GM18498 (cell line): ENCODE results near the gene ARID5B.

Experiments used
- ATAC-seq: cut with Tn5 transposase; IDR thresholded peaks from one replicate; pipeline ENCODE4 v1.9.1; 2021; ENCODE audit warnings: mild to moderate bottlenecking, moderate library complexity; ENCODE audit not compliant: unreplicated experiment

ARID5B gene

GRCh38 chr10:62007145-62007544 is 105.6 kb downstream of the ARID5B start:
- no peak for ATAC-seq

GRCh38 chr10:62008196-62008595 is 106.7 kb downstream of the ARID5B start:
- no peak for ATAC-seq

GRCh38 chr10:62008946-62009345 is 107.4 kb downstream of the ARID5B start:
- ATAC-seq = no peak

- no peak for ATAC-seq
Measured at GRCh38 chr10:62010366-62010765, 108.9 kb downstream of the ARID5B start.

DNA sequence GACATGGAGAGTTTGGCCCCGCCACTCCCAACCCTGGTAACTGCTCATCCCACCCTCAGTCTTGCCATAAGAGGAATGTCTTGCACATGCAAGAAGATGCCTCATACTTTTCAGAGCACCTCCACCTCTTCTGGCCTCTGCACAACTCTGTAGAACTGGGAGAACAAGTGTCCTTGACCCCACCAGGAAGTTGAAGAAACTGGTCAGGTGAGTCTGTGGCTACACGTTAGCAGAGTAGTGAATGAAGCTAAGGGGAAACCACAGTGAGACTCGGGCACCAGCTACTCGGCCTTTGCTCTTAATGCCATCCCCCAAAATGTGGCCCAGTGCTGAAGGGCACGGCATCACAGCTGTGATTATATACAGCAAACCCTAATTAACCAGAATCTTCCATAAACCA is 110.1 kb downstream of the ARID5B start:
- ATAC-seq = no peak

DNA sequence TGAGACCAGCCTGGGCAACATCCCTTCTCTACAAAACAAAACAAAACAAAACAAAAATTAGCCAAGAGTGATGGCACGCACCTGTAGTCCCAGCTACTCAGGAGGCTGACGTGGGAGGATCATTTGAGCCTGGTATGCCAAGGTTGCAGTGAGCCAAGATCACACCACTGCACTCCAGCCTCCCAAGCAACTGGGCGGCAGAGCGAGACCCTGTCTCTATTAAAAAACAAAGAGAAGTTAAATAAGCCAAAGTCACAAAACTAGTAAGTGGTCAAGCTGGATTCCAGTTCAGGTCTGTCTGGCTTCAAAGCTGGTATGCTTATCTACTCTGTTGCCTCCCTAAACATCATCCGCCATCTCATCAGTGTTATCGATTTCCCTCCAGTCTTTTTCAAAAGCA is 110.8 kb downstream of the ARID5B start:
- ATAC-seq = no peak

DNA sequence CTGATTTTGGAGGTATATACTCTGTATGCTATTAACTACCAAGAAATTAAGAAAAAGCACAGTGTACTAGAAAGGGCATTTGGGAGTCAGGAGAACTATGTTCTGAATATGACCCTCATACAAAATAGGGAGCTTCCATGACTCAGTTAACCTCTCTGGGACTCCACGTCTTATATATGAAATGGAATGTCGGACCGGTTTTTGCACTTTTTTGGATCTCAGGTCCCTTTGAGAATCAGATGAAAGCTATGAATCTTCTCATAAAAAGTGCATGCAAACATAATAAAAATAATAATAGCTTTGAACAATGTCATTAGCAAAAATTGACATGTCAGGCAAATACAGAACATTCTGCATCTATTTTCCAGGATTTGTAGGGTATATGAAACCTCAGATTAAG is 113.0 kb downstream of the ARID5B start:
- no peak for ATAC-seq

- ATAC-seq = no peak
Measured at GRCh38 chr10:62015994-62016393, 114.5 kb downstream of the ARID5B start.

DNA sequence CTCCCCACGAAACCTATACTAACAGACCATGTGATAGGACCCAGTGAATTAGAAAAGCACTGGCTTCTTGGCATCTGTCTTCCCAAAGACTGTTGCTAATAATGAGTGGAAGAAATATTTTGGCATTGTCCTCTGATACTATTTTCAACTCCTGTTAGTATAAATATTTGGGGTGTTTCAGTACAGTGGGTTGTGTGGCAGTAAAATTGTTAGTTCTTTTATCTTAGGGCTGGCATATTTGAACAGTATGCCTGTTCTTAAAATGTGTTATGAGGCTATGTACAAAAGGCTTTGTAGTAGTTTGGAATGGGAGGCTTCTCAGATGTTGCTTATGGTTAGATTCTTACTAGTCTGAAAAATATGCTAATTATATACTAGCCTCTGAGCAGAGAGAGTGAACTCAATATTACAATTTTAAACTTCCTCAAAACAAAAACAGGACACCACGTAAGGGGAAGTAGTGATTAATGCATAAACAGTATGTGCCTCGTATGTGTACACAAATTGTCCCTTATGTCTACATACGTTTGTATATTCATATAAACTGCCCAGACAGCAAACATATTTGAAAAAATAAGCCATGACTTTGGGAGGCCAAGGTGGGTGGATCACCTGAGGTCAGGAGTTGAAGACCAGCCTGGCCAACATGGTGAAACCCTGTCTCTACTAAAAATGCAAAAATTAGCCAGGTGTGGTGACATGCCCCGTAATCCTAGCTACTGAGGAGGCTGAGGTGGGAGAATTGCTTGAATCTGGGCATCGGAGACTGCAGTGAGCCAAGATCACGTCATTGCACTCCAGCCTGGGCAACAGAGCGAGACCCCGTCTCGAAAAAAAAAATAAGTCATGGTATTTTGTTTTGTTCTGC is 115.4 kb downstream of the ARID5B start:
- peak; percentile 68 for ATAC-seq

DNA sequence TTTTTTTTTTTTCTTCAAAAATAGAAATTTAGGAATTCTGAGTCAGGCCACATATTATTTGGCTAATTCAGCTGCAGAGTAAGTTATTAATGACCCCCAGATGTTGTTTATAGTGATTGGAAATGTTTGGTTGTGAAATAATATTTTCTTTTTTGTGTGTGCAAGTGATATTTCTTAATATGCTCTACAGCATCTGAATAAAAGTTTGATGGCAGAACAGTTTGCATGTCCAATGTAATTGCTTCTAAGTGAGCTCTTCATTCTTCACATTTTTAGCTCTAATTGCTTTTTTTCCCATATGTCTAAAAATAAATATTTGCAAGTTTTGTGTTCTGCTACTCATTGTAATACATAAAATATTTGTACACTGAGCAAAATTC is 116.0 kb downstream of the ARID5B start:
- ATAC-seq = no peak

DNA sequence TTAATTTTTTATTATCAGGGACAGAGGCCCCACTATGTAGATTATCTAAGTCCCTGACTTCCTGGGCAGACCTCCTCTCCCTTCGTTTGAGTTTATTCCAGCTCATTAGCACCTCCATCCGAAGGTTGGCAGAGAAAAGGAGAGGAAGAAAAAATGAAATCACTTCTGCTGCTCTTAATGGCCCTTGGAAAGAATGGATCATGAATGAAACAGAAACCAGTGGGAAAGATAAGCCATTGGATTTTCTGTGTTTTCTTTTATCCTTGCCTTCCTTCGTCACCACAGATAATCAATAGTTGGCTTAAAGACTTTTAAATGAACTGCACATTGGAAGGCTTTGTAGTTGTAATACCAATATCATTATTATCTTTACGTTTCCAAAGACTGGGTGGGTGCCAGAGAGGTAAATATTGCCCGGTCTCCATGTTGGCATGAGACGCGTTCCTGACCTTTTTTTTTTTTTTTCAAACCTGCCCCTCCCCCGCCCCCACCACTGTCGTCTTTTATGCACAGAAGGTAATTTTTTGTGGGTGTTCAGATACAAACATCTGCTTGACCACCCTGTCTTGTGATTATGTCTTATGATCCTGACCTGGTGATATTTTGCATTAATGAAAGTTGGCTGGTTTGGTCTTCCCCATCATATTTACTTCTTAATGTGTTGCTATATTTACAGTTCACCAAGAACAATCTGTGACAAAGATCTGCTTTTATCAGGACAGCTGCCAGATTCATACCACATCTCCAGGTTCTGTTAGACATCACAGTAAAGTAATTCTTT is 116.8 kb downstream of the ARID5B start:
- no peak for ATAC-seq

DNA sequence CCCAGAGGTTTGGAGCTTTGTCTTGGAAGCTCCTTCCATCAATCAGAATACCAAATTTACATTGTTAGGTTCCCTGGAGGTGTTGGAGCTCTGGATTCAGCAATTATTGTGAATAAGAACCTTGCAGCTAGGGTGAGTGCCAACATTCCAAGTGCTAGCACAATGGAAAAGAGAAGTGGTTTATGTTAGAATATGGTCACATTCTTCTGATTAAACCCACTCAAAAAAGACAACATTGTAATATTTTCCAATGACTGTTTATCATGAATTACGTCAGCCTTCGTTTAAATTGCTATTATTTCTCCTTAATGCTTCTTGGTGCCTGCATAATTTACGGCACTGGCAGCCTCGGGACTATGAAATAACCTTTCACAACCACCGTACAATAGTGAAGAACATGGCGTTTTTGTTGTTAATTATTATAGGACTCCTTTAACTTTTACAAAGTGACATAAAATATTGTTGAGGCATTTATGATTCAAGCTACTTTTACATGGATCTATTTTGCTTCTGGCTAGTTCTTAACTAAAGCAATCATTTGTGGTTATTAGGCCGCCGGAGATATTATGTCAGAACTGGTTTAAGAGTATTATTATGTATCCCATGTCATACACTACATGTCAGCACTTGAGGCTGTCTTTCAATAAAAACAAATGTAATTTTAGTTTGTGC is 117.7 kb downstream of the ARID5B start:
- ATAC-seq = no peak

GRCh38 chr10:62019685-62020359 is 118.3 kb downstream of the ARID5B start:
- no peak for ATAC-seq

- no peak for ATAC-seq
Measured at GRCh38 chr10:62021128-62021665, 119.7 kb downstream of the ARID5B start.

DNA sequence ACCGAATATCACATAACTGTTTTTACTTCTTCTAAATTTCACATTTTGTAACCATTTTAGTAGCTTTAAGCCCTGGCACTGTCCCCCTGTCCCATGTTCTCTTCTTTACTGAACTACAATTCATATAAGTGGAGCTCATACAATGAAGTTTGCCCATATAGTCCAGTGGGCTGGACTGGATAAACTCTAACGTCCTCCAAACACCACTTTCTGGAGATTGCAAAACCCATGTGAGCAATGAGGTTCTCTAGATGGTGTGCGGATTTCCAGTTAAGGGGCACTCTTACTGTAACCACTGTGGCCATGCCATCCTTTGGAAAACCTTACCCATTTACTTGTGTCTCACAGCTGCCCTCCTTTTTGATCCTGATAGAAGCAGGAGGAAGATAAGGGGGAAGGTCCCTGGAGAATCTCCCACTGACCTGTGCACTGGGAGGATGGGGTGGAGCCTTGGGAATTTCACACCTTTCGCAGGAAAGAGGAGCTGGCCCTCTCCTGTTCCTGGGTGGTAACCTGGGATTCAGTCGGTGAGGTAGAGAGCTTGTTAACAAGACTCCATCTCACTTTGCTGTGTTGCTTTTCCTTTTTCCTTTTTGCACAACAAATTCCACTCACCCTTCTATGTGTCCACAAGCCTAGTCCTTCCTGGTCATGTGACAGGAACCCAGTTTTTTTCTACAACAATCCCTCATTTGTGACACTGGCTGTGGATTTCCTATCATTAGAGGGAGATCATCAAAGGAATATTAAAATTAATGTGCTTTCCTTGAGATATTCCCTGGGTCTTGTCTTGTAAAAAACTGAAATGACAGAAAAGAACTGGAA is 120.7 kb downstream of the ARID5B start:
- no peak for ATAC-seq

GRCh38 chr10:62022830-62023229 is 121.3 kb downstream of the ARID5B start:
- no peak for ATAC-seq

- no peak for ATAC-seq
Measured at GRCh38 chr10:62023329-62023728, 121.8 kb downstream of the ARID5B start.

GRCh38 chr10:62024026-62024701 is 122.7 kb downstream of the ARID5B start:
- ATAC-seq = no peak

DNA sequence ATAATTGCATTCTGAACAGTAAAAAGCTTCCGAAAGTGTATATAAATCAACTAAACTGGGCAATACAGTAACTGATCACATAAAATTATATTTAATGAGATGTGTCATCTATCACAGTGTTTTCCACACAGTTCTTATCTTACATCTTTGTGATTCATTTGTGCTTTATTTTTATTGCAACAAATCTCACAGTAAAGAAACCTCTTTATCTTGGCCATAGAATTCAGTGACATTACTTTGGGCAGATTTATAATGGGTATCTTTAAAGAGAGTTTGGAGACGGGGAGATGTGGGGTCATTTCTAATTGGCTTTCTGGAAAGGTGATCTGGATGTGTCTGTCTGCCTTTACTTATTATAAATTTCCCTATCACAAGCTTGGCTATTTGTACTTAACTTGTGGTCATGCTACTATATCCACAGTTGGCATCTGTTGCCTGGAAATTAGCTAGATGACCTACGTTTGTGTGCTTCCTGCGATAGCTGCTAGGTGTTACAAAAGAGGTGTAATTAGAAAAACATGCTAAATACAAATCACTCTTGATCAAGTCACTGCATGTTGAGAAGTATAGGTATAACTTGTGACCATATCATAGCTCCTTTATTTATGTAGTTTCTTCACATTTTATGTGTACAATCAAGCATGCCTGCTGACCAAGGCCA is 123.8 kb downstream of the ARID5B start:
- no peak for ATAC-seq
